GM18873 (cell line): Measurements from ENCODE around the gene YRDC.

ENCODE experiments used
- ATAC-seq: cut with Tn5 transposase; IDR thresholded peaks from one replicate; pipeline ENCODE4 v1.9.1; 2021; ENCODE audit warnings: mild to moderate bottlenecking, moderate library complexity, moderate number of reproducible peaks; ENCODE audit not compliant: unreplicated experiment, low FRiP score

YRDC gene

DNA sequence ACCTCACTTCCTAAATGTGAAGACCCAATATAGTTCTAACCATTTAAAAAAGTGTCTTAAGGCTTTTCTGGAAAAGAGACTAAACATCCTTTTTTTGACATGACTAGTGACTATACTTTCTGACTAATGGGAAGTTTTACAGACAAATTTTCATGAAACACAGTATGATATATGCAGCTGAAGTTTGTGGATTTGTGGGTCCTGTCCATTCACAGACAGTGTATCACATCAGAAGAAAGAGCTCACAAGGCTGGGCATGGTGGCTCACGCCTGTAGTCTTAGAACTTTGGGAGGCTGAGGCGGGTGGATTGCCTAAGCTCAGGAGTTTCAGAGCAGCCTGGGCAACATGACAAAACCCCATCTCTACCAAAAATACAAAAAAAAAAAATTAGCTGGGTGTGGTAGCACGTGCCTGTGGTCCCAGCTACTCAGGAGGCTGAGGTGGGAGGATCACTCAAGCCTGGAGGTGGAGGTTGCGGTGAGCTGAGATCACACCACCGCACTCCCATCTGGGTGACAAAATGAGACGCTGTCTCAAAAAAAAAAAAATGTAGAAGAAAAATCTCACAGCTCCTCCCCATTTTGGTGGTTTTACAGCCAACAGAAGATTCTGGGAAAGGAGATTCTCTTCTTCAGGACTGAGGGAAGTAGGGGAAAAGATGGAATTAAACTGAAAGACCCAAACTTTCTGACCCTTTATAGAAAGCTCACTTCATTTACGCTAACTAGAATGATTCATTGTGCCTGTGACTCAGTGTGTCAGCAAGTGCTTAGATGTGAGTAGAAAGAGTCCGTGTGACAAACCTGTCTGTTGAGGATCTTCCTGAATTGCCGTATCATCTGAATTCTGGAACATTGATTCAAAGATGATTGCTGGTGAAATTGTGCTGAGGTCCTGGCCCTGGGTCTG is 15.2 kb upstream of the YRDC start:
- no peak for ATAC-seq

DNA sequence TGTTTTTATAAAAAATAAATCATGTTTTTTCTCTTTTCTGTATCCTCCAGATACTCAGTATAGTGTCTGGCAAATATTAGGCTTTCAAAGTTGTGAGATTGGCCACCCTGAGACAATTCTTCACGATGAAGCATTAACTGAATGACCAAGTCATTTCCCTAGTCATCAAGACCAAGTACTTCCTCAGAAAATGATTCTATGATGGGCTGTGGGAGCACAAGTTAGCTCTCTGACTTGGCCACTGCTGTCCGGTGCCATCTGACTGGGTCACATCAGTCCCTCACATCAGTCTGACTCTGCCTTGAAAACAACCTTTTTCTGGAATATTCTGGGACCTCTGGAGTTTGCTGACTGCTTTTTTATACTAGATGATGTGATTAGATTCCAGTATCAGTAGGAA is 13.5 kb upstream of the YRDC start:
- ATAC-seq = no peak

DNA sequence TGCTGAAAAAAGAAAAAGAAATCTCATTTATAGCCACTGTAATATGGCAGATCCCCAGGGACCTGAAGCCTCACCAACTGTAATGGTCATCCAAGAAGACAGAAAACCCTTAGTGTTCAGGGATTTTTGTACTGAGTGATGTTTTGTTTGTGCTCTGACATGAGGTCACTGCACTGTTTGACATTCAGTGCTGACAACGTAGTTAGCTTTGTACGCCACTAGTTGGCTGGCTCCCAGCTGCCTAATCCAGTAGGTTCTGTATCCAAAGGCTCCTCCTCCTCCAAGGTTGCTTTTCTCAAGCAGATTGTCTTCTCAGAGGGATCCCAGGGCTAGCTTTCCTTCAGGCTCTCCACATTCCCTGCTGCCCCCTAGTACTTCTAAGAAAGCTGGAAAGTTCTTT is 9.5 kb upstream of the YRDC start:
- no peak for ATAC-seq

DNA sequence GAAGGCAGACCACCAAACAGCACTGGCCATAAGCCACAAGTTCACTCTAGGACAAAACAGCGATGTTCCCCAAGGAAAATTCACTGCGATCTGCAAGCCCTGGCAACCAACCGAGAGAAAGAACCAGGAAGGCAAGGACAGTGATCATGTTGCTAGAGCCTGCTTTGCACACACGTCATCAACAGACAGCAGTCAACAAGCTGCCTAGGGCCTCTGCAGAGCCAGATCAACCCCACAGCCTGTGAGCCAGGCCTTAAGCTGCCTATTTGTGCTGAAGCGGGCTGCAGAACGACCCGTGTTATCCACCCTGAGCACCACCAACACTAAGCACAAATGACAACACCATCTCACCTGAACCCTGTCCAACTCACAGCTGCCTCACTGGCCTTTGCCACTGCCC is 6.2 kb upstream of the YRDC start:
- no peak for ATAC-seq

DNA sequence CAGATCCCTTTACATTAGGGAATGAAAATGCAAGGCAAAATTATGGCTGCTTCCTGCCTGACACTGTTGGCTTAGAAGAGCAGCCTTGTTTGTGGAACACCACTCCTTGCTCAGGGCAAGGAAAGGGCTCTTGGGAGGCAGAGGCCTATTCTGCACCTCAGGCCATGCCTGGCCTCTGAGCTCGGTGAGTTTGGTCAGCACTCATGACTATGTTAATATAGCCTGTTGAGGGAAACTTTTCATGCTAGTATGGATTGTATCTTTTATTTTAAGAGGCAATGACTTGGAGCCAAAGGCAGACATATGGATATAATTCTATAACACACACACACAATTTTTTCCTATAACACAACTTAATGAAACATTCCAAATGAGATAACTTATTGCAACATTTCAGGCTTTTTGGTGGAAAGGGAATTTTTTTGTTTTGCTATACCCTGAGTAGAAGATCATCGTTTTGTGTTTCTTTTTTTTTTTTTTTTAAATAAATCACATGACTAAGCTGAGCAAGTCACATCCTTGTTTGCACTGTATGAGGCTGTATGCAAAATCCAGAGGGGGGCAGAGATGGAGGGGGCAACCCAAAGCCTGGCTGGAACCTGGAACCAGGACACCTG is 5.6 kb upstream of the YRDC start:
- no peak for ATAC-seq

GRCh38 chr1:37811027-37811655 is 3.1 kb upstream of the YRDC start:
- no peak for ATAC-seq

GRCh38 chr1:37809942-37810341 is 1.9 kb upstream of the YRDC start:
- ATAC-seq = no peak

DNA sequence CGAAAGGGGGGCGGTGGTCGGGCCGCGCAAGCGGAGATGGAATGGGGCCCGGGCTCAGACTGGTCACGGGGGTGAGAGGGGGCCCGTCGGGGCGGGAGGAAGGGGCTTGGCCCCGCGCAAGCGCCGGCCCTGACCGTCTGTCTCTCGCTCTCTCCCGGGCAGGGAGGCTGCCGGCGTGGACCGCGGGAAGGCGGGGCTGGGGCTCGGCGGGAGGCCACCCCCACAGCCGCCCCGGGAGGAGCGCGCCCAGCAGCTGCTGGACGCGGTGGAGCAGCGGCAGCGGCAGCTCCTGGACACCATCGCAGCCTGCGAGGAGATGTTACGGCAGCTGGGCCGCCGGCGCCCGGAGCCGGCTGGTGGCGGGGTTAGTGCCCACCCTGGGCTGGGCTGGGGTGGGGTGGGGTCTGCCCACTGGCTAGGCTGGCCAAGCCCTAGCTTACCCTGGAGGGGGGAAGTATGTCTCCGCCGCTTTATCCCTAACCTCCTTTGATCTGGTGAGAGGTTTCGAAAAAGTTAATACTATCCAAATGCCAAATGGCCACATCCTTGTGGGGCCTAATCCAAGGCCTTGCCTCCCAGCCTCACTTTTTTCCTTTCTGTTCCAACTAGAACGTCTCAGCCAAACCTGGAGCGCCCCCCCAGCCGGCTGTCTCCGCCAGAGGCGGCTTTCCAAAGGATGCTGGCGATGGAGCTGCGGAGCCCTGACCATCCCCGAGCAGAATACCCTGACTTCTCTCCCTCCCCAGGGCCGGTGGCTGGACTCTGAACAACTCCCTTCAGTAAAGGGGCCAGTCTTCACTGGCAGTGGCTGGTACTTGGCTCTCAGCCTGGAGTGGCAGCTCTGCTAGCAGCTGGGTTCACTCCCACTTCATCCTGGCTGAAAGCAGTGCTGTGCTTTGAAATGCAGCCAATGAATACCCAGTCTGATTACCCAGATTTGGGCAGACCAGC is 636 bp upstream of the YRDC start:
- ATAC-seq = peak; percentile 2

DNA sequence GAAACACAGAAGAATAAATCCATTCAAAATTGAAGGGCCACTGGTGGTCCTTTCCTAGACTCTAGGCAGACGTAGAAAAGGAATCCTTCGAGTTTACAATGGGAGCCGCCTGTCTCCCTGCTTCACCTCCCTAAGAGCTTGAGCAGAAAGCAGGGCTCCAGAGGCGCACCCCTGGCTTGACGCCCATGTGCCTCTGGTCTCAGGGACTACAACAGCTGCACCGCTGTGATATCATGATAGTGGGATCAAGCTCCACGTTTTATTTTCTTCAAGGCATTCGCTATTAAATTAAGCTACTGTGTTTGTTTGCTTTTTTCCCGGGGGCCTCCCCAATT is 821 bp downstream of the YRDC start:
- ATAC-seq = no peak

GRCh38 chr1:37802439-37802838 is 5.6 kb downstream of the YRDC start:
- no peak for ATAC-seq

DNA sequence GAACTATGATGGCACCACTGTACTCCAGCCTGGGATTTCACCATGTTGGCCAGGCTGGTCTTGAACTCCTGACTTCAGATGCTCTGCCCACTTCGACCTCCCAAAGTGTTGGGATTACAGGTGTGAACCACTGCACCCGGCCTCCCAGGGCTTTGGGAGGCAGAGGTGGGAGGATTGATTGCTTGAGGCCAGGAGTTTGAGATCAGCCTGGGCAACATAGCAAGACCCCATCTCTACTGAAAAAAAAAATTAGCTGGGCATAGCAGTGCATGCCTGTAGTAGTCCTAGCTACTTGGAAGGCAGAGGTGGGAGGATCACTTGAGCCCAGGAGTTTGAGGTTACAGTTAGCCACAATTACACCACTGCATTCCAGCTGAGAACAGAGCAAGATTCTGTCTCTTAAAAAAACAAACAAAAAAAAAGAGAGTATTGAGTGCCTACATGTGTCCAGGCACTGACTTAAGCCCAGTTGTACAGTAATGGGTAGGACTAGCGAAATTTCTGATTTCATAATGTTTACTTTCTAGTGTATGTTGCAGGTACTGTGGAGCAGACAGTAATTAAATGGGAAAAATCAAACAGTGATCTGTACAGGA is 10.2 kb downstream of the YRDC start:
- no peak for ATAC-seq

DNA sequence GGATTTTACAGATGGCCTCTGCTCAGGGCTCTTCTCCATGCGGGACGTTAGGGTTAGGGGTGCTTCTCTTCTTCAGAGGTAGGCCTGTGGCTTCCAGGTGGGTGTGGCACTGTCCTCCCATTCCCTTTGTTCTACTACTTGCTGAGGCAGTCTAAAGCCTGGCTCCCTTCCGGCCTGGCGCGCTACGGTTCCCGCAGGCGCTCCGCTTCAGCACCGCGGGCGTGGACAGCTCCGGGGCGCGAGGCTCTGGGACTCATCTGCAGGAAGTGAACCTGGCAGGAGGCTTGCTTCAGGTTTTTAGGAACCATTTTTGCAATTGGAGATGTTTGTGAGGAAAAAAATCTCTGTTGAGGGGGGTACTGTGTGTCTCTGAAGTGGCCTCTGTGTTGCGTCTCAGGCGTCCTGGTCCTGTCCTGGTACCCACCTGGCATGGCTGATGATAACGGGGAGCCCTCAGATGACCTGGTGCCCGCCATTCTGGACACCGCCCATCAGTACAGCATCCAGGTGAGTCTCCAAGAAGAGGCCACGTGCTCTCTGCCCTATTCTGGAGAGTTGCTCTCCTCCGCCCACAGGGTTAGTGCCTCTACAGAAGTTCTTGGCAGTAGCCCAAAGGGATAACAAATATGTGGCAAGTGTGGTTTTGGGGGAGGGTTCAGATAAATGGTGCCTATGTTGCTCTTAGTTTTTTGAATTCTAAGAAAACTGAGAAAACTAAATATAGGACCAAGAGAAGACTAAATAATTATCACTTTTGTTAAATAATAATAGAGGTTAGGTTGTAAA is 12.5 kb downstream of the YRDC start:
- ATAC-seq = no peak

GRCh38 chr1:37794372-37795339 is 13.4 kb downstream of the YRDC start:
- ATAC-seq = no peak

- ATAC-seq = no peak
These were observed 14.1 kb downstream of the YRDC start, which contains the start of gene MANEAL for GRCh38 chr1:37793773-37794371. MANEAL (plus strand) TSS chr1:37793847; CDS start chr1:37794183, 336 bp downstream.

- no peak for ATAC-seq
These were observed 14.9 kb downstream of the YRDC start for GRCh38 chr1:37792943-37793686.

DNA sequence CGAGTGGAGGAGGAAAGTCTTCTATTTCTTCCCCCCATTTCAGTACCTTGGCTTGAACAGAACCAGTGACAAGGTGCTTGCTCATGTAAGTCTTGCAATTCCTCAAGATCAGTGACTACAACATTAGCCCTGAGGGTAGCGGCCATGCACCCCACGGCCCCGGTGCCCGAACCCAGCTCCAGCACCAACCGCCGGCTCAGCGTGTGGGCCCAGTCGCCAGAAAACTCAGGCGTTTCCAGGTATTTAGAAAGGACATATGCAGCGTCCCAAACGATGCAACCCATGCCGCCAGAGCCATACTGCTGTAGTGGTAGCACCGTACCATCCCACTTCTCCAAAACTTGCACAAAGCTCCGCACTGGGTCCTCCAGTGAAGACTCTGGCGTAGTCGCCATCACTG is 25.5 kb downstream of the YRDC start:
- ATAC-seq = no peak

DNA sequence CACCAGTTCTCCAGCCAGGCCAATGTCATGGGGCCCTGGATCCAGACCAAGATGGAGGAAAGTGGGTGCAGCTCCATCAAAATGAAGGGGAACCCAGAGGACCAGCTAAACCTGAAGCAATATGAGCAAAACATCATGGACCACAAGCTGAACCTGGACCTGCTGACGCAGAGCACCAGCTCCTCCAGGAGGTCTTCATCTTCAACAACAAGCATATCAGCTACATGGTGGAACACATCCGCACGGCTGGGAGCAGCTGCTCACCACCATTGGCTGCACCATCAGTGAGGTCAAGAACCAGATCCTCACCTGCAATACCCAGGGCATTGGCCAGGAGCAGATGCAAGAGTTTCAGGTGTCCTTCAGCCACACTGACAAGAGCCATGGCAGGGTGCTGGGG is 29.4 kb downstream of the YRDC start:
- ATAC-seq = no peak
